Endodermal cell (in vitro differentiated cells): Measurements from ENCODE around the gene AMPD3. TPM values are rescaled to one million over a fixed set of nuclear protein-coding genes. Genes with fewer than 3 reads are reported as not detected.

ENCODE experiments used
- DNase-seq: peaks from one replicate; pipeline ENCODE4 v3.0.0-alpha.2; 2017
- H3K27ac ChIP-seq: 2 replicates; pipeline ENCODE4 v1.5.1; 2013; ENCODE audit warnings: mild to moderate bottlenecking, low read depth, low read length, moderate library complexity
- H3K27me3 ChIP-seq: 2 replicates; pipeline ENCODE4 v1.6.1; 2013; ENCODE audit warnings: mild to moderate bottlenecking, low read length, moderate library complexity; ENCODE audit not compliant: insufficient read depth, control insufficient read depth, poor library complexity, severe bottlenecking
- H3K36me3 ChIP-seq: 2 replicates; pipeline ENCODE4 v1.7.0; 2013; ENCODE audit warnings: mild to moderate bottlenecking, low read length, moderate library complexity; ENCODE audit not compliant: control insufficient read depth, insufficient read depth
- H3K4me1 ChIP-seq: one replicate; pipeline ENCODE4 v1.7.0; 2013; ENCODE audit warnings: low read length; ENCODE audit not compliant: control insufficient read depth, insufficient read depth
- H3K4me3 ChIP-seq: 2 replicates; pipeline ENCODE4 v1.5.1; 2013; ENCODE audit warnings: mild to moderate bottlenecking, low read length, moderate library complexity
- H3K9ac ChIP-seq: 2 replicates; pipeline ENCODE4 v1.6.1; 2013; ENCODE audit warnings: mild to moderate bottlenecking, low read length, moderate library complexity; ENCODE audit not compliant: poor library complexity, severe bottlenecking; ENCODE audit errors: extremely low read depth
- H3K9me3 ChIP-seq: 2 replicates; pipeline ENCODE4 v1.6.1; 2013; ENCODE audit warnings: mild to moderate bottlenecking, low read length, moderate library complexity; ENCODE audit not compliant: control insufficient read depth
- H3K27ac Mint-ChIP-seq: 2 replicates; pipeline ENCODE4 v1.8.0; 2020; ENCODE audit warnings: mixed read lengths
- H3K27me3 Mint-ChIP-seq: 2 replicates; pipeline ENCODE4 v1.8.0; 2021; ENCODE audit warnings: mild to moderate bottlenecking, mixed read lengths; ENCODE audit not compliant: insufficient read depth
- H3K36me3 Mint-ChIP-seq: 2 replicates; pipeline ENCODE4 v1.8.0; 2020; ENCODE audit warnings: low read depth, mixed read lengths
- H3K4me1 Mint-ChIP-seq: 2 replicates; pipeline ENCODE4 v1.8.0; 2020; ENCODE audit warnings: mixed read lengths
- H3K4me3 Mint-ChIP-seq: 2 replicates; pipeline ENCODE4 v1.8.0; 2020; ENCODE audit warnings: mild to moderate bottlenecking, moderate library complexity, mixed read lengths
- H3K9me3 Mint-ChIP-seq: 2 replicates; pipeline ENCODE4 v1.8.0; 2020; ENCODE audit warnings: mild to moderate bottlenecking, mixed read lengths
- WGBS, 2 experiments: methylation state at CpG; one replicate each; pipeline versions ENCODE4 v1.1.5 to v1.1.7; 2013; ENCODE audit warnings: missing lambda C conversion rate in 2 of 2, mixed read lengths in 1 of 2; ENCODE audit not compliant: insufficient coverage in 1 of 2, insufficient read length in 1 of 2; 5-methylcytosine and 5-hydroxymethylcytosine counted together
- total RNA-seq, 2 donors: library from RNA; stranded (reverse); fragmentation: NEBNext Ultra II Directional in 1 of 2; extraction: Animal tissue kit (Norgen Biotek cat#: 25700) in 1 of 2; gene quantifications; 2 replicates in 1 of 2; 3 replicates in 1 of 2; pipeline ENCODE4 v1.2.1, GENCODE V29; 2021
- TF ChIP-seq, protein P1 (sequence below): fragments of 200-600 bp; sonication (generic); conservative IDR thresholded peaks from 2 replicates; pipeline ENCODE4 v1.5.0; 2021; ENCODE audit warnings: antibody characterized with exemption, mild to moderate bottlenecking

Gene AMPD3
- total RNA-seq, 2 donors from 2014 or later, result 7.1 to 7.9 TPM

DNA sequence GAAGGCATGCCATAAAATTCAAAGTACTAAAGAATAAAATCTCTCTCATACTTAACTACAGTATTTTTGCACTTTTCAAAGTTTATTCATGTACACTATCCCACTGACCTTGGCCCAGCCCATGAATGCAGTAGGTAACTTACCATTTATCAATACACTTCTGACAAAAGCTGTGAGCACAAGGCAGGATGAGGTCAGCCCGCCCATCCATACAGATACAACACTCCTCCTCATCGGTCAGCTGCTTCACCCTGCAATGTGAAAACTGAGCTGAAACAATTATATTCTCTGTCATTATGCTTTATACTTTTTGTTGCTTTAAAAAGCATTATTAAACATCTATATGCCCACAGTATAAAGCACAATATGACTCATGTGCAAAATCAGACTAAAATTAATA, 63.8 kb downstream of the AMPD3 start:
- H3K27ac Mint-ChIP-seq, result no peak overlapping the region
- no peak for DNase-seq
- no peaks in the 10 kb centered on the region for H3K27me3 Mint-ChIP-seq
- no peak overlapping the region for H3K27ac ChIP-seq
- 91 to 100% methylated on average over 1 to 2 of the region's 2 CpGs for WGBS, 2 experiments
- H3K9me3 Mint-ChIP-seq, result no peaks in the 10 kb centered on the region
- no peaks in the 10 kb centered on the region for H3K9me3 ChIP-seq
- peaks cover 3% of the 10 kb centered on the region for H3K4me1 ChIP-seq
- H3K36me3 Mint-ChIP-seq, result peaks cover 17% of the 10 kb centered on the region
- TF ChIP-seq, protein P1, sequence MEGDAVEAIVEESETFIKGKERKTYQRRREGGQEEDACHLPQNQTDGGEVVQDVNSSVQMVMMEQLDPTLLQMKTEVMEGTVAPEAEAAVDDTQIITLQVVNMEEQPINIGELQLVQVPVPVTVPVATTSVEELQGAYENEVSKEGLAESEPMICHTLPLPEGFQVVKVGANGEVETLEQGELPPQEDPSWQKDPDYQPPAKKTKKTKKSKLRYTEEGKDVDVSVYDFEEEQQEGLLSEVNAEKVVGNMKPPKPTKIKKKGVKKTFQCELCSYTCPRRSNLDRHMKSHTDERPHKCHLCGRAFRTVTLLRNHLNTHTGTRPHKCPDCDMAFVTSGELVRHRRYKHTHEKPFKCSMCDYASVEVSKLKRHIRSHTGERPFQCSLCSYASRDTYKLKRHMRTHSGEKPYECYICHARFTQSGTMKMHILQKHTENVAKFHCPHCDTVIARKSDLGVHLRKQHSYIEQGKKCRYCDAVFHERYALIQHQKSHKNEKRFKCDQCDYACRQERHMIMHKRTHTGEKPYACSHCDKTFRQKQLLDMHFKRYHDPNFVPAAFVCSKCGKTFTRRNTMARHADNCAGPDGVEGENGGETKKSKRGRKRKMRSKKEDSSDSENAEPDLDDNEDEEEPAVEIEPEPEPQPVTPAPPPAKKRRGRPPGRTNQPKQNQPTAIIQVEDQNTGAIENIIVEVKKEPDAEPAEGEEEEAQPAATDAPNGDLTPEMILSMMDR, result no peak
- no peak overlapping the region for H3K9ac ChIP-seq
- H3K36me3 ChIP-seq, result peaks cover 44% of the 10 kb centered on the region
- H3K27me3 ChIP-seq, result no peaks in the 10 kb centered on the region
- H3K4me3 Mint-ChIP-seq, result no peak overlapping the region
- peaks cover 2% of the 10 kb centered on the region for H3K4me1 Mint-ChIP-seq
- no peak overlapping the region for H3K4me3 ChIP-seq

DNA sequence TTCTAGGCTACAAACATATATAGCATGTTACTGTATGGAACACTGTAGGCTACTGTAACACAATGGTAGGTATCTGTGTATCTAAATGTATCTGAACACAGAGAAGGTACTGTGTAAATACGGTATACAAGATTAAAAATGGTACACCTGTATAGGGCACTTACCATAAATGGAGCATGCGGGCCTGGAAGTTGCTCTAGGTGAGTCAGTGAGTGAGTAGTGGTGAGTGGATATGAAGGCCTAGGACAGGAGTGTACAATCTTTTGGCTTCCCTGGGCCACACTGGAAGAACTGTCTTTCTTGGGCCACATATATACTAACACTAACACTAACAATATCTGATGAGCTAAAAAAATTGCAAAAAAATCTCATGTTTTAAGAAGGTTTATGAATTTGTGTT, 64.6 kb downstream of the AMPD3 start:
- Mint-ChIP-seq H3K27me3 (no peaks in the 10 kb centered on the region), H3K4me3 (no peak overlapping the region), H3K27ac (no peak overlapping the region), H3K36me3 (peaks cover 20% of the 10 kb centered on the region), H3K4me1 (peaks cover 2% of the 10 kb centered on the region), H3K9me3 (no peaks in the 10 kb centered on the region)
- Histone ChIP-seq H3K9ac (no peak overlapping the region), H3K27ac (no peak overlapping the region), H3K4me3 (no peak overlapping the region), H3K9me3 (no peaks in the 10 kb centered on the region), H3K4me1 (peaks cover 3% of the 10 kb centered on the region), H3K36me3 (peaks cover 51% of the 10 kb centered on the region), H3K27me3 (no peaks in the 10 kb centered on the region)
- TF ChIP-seq, protein P1, result no peak
- no peak for DNase-seq
- WGBS, 2 experiments, result 92 to 93% methylated on average over 2 of the region's 2 CpGs

DNA sequence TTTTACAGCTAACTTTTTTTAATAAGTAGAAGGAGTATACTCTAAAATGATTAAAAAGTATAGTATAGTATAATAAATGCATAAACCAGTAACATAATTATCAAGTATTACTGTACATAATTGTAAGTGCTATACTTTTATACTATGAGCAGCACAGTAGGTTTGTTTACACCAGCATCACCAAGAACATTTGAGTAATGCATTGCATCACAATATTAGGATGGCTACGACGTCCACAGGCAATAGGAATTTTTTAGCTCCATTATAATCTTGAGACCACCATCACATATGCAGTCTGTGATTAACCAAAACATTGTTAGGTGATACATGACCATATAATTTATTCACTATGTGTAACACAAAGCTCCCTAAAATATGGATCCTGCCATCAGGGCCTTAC, 65.5 kb downstream of the AMPD3 start:
- Mint-ChIP-seq H3K27me3 (no peaks in the 10 kb centered on the region), H3K36me3 (peaks cover 27% of the 10 kb centered on the region), H3K4me1 (peaks cover 2% of the 10 kb centered on the region), H3K9me3 (no peaks in the 10 kb centered on the region), H3K4me3 (no peak overlapping the region), H3K27ac (no peak overlapping the region)
- DNase-seq, result no peak
- Histone ChIP-seq H3K27ac (no peak overlapping the region), H3K9me3 (no peaks in the 10 kb centered on the region), H3K36me3 (peaks cover 55% of the 10 kb centered on the region), H3K4me1 (peaks cover 3% of the 10 kb centered on the region), H3K4me3 (no peak overlapping the region), H3K9ac (no peak overlapping the region), H3K27me3 (no peaks in the 10 kb centered on the region)
- TF ChIP-seq, protein P1, result no peak
- 76% methylated on average over 2 of the region's 2 CpGs; no CpG with 5 or more reads in 1 of the 2 experiments for WGBS, 2 experiments
